ENCODE data around the gene HDDC3. TPM values are rescaled to one million over a fixed set of nuclear protein-coding genes. Genes with fewer than 3 reads are reported as not detected.

HDDC3 gene
- total and polyA plus RNA-seq, 9 of the 15 experiments (the other 6 are each of a cell fraction or from before 2014, with no cell fraction given) = 14.9 to 55.8 (median 36.9) TPM

DNA sequence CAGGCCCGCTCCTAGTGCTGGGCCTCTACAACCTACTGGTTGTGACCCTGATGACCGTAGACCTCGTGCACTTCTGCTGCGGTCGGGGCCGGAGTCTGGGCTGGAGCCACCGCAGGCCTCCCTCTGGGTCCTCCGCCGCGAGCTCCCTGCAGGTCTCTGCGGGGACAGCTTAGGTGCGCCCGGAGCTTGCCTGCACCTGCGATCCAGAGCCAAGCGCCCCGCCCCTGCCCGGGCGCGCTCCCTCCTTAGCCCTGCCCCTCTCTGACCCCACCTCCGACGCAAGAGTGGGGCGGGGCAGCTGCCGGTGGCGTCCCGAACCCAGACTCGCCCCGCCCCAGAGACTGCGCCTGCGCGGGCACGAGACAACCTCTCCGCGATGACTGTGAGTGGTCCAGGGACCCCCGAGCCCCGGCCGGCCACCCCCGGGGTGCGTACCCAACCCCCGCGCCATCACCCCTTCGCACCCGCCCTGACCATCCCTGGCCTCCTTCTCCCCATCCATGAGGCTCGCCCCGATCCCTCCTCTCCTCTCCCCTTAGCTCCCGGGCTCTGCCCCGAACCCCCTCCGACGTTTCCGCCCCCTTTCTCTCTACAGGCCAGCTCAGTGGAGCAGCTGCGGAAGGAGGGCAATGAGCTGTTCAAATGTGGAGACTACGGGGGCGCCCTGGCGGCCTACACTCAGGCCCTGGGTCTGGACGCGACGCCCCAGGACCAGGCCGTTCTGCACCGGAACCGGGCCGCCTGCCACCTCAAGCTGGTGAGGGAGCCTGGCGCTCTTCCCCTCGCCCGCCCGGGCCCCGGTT, 2.8 kb upstream of the HDDC3 start, which contains the start of gene UNC45A (continued):
- TF ChIP-seq ZNF436 (CRISPR knock-in tag; IDR thresholded peaks at IDR 0.05) = no peak
- TF ChIP-seq TAF1 (IDR thresholded peaks at IDR 0.05; ENCODE audit: control insufficient read depth, extremely low read depth, insufficient read depth, low read length, severe bottlenecking) = peak; percentile 50
- 0 out of 2 replicates have a peak, but pooled peaks have one; percentile 18 for TF ChIP-seq GATAD2A (IDR thresholded peaks at IDR 0.05)
- no peak for TF ChIP-seq RBM39 (optimal IDR thresholded peaks at IDR 0.05; ENCODE audit: low read depth, low read length)
- peak in 1 of 2 experiments; percentile 8 for TF ChIP-seq E2F6 (IDR thresholded peaks at IDR 0.05; ENCODE audit: borderline replicate concordance in 1 of 2, extremely low read depth in 1 of 2, insufficient read depth in 1 of 2, insufficient read length in 1 of 2, low read depth in 1 of 2, low read length in 1 of 2, poor library complexity in 1 of 2, severe bottlenecking in 1 of 2)
- no peak for TF ChIP-seq CHD2 (IDR thresholded peaks at IDR 0.05; ENCODE audit: low read depth, low read length)
- TF ChIP-seq ZNF224 (CRISPR knock-in tag; IDR thresholded peaks at IDR 0.05) = 0 out of 2 replicates have a peak, but pooled peaks have one; percentile 42
- TF ChIP-seq HMGN3 (IDR thresholded peaks at IDR 0.05; ENCODE audit: borderline replicate concordance, extremely low read depth, insufficient read length, low read depth, low read length) = peak; percentile 61
- no peak for TF ChIP-seq SREBF2 (CRISPR knock-in tag; IDR thresholded peaks at IDR 0.05)
- peak; percentile 46 for TF ChIP-seq POLR2B (IDR thresholded peaks at IDR 0.05; ENCODE audit: low read depth, partially characterized antibody)
- TF ChIP-seq, protein P1, sequence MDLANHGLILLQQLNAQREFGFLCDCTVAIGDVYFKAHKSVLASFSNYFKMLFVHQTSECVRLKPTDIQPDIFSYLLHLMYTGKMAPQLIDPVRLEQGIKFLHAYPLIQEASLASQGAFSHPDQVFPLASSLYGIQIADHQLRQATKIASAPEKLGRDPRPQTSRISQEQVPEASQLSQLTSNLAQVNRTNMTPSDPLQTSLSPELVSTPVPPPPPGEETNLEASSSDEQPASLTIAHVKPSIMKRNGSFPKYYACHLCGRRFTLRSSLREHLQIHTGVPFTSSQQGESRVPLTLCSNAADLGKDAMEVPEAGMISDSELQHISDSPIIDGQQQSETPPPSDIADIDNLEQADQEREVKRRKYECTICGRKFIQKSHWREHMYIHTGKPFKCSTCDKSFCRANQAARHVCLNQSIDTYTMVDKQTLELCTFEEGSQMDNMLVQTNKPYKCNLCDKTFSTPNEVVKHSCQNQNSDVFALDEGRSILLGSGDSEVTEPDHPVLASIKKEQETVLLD (IDR thresholded peaks at IDR 0.05) = peak; percentile 81; the same call in 1 of the 2 replicates
- TF ChIP-seq, protein P2, sequence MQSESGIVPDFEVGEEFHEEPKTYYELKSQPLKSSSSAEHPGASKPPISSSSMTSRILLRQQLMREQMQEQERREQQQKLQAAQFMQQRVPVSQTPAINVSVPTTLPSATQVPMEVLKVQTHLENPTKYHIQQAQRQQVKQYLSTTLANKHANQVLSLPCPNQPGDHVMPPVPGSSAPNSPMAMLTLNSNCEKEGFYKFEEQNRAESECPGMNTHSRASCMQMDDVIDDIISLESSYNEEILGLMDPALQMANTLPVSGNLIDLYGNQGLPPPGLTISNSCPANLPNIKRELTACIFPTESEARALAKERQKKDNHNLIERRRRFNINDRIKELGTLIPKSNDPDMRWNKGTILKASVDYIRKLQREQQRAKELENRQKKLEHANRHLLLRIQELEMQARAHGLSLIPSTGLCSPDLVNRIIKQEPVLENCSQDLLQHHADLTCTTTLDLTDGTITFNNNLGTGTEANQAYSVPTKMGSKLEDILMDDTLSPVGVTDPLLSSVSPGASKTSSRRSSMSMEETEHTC (IDR thresholded peaks at IDR 0.05) = no peak
- TF ChIP-seq JUND (IDR thresholded peaks at IDR 0.05; ENCODE audit: borderline replicate concordance, low read depth, low read length) = peak; percentile 3; the same call in 1 of the 2 replicates
- TF ChIP-seq JUND (tag; IDR thresholded peaks at IDR 0.05; ENCODE audit: borderline replicate concordance, low read depth, low read length) = no peak
- TF ChIP-seq, protein P3, sequence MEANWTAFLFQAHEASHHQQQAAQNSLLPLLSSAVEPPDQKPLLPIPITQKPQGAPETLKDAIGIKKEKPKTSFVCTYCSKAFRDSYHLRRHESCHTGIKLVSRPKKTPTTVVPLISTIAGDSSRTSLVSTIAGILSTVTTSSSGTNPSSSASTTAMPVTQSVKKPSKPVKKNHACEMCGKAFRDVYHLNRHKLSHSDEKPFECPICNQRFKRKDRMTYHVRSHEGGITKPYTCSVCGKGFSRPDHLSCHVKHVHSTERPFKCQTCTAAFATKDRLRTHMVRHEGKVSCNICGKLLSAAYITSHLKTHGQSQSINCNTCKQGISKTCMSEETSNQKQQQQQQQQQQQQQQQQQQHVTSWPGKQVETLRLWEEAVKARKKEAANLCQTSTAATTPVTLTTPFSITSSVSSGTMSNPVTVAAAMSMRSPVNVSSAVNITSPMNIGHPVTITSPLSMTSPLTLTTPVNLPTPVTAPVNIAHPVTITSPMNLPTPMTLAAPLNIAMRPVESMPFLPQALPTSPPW (CRISPR knock-in tag; IDR thresholded peaks at IDR 0.05) = peak; percentile 71; the same call in 1 of the 2 replicates
- TF ChIP-seq TFAM (CRISPR knock-in tag; conservative IDR thresholded peaks at IDR 0.05) = no peak
- no peak for TF ChIP-seq ARID2 (IDR thresholded peaks at IDR 0.05)
- no peak for TF ChIP-seq RHOXF2B (CRISPR knock-in tag; conservative IDR thresholded peaks at IDR 0.05)
- TF ChIP-seq RBM25 (IDR thresholded peaks at IDR 0.05; ENCODE audit: low read depth, low read length, severe bottlenecking) = no peak
- TF ChIP-seq IRF1 (CRISPR knock-in tag; IDR thresholded peaks at IDR 0.05; ENCODE audit: borderline replicate concordance) = no peak
- TF ChIP-seq EP400 (IDR thresholded peaks at IDR 0.05) = peak; percentile 49; the same call in 1 of the 2 replicates
